Neural cell (in vitro differentiated cells): ENCODE data around the gene ERBB3.

Experiments used
- CTCF ChIP-seq: fragments of 450-650 bp; IDR thresholded peaks from 2 replicates; pipeline ENCODE4 v1.5.1; 2014; ENCODE audit warnings: antibody characterized with exemption, mild to moderate bottlenecking, moderate library complexity; ENCODE audit not compliant: poor library complexity, severe bottlenecking
- EP300 ChIP-seq: fragments of 450-650 bp; conservative IDR thresholded peaks from 2 replicates; pipeline ENCODE4 v1.6.1; 2014; ENCODE audit warnings: antibody characterized with exemption, mild to moderate bottlenecking, moderate library complexity; ENCODE audit not compliant: poor library complexity, severe bottlenecking
- EZH2 ChIP-seq: fragments of 200-600, 300-800 bp; shearing (Covaris generic), sonication (generic); IDR thresholded peaks from 2 replicates; pipeline ENCODE4 v1.6.1; 2014; ENCODE audit warnings: antibody characterized with exemption, low read length, borderline replicate concordance, mild to moderate bottlenecking; ENCODE audit not compliant: insufficient read depth, poor library complexity, severe bottlenecking
- MXI1 ChIP-seq: fragments of 450-650 bp; conservative IDR thresholded peaks from 2 replicates; pipeline ENCODE4 v1.6.1; 2014; ENCODE audit warnings: antibody characterized with exemption, mild to moderate bottlenecking; ENCODE audit not compliant: poor library complexity, severe bottlenecking
- POLR2AphosphoS5 ChIP-seq: IDR thresholded peaks from 2 replicates; pipeline ENCODE4 v1.6.1; 2012
- RAD21 ChIP-seq: fragments of 450-650 bp; conservative IDR thresholded peaks from 2 replicates; pipeline ENCODE4 v1.6.1; 2014; ENCODE audit warnings: antibody characterized with exemption, mild to moderate bottlenecking, moderate library complexity
- REST ChIP-seq: IDR thresholded peaks from 2 replicates; pipeline ENCODE4 v1.6.1; 2012; ENCODE audit warnings: borderline replicate concordance
- TAF1 ChIP-seq: IDR thresholded peaks from 2 replicates; pipeline ENCODE4 v1.6.1; 2012; ENCODE audit warnings: low read depth

GRCh38 chr12:56082382-56082781 is 2.4 kb downstream of the ERBB3 start:
- TF ChIP-seq EZH2 (no peak), CTCF (no peak), REST (no peak), EP300 (no peak), TAF1 (no peak), MXI1 (no peak), POLR2AphosphoS5 (no peak), RAD21 (no peak)
